Memory B cell (primary cell): ENCODE measurements around the gene XRCC3.
A peak's percentile ranks its signal among the peaks of the same experiment; 100 is the strongest.

Experiments
- ATAC-seq: fragments of 150-1000 bp; cut with Tn5 transposase; 2 replicates; pipeline ENCODE4 v1.10.0; 2021; ENCODE audit warnings: low read depth, mild to moderate bottlenecking, moderate library complexity
- DNase-seq, 2 donors: peaks; one replicate each; pipeline ENCODE4 v3.0.0; 2022; ENCODE audit warnings: low spot score in 2 of 2
- H3K27ac Mint-ChIP-seq: one replicate; pipeline ENCODE4 v1.8.0; 2022; ENCODE audit warnings: mild to moderate bottlenecking, moderate library complexity, mixed read lengths
- H3K27me3 Mint-ChIP-seq: one replicate; pipeline ENCODE4 v1.8.0; 2022; ENCODE audit warnings: mixed read lengths
- H3K36me3 Mint-ChIP-seq: one replicate; pipeline ENCODE4 v1.8.0; 2022; ENCODE audit warnings: mild to moderate bottlenecking, mixed read lengths
- H3K4me1 Mint-ChIP-seq: one replicate; pipeline ENCODE4 v1.8.0; 2022; ENCODE audit warnings: mixed read lengths
- H3K4me3 Mint-ChIP-seq: one replicate; pipeline ENCODE4 v1.8.0; 2022; ENCODE audit warnings: mild to moderate bottlenecking, moderate library complexity, mixed read lengths
- H3K9me3 Mint-ChIP-seq: one replicate; pipeline ENCODE4 v1.8.0; 2022; ENCODE audit warnings: mixed read lengths

The XRCC3 gene

DNA sequence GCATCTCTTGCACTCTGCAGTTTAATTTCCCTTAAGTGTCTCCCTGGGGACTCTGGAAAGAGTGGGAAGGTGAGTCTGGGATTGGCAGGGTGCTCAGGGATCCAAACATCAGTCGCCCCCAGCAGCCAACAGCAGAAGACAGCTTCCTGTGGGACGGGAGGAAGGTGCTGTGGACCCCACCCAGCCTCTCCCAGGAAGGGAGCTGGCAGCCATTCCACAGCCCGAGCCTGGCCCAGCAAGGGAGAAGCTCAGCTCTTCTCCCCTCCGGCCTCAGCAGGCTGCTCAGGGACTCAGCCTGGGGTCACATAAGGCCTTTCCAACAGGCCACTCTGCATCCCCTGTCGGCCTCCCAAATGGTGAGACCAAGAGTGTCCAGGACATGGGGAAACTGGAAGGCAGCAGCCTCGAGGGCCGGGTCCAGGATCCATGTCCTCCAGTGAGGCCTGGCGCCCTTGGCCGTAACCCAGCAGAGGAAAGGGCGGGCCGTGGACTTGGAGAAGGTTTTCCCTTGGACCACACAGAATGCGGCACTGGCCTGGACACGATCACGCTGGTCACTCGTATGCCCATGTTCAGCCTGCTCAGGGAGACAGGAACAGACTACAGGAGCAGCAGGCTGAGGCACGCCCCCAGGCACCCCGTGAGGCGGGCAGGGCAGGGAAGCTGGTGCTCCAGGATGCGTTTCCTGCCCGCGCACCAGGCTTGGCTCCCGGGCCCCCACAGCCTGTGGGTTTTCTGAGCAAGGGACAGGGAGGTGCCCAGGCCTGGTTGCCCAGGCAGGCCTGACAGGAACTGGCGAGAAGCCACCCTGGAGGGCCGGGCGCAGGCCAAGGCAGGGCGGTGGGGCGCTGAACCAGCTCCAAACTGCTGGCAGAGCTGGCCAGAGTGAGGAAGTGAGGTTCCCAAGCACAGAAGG lies 3.5 kb downstream of the XRCC3 start:
- DNase-seq: no peak
- Mint-ChIP-seq H3K36me3 (no peaks in the 10 kb centered on the region), H3K4me3 (no peak overlapping the region), H3K9me3 (no peaks in the 10 kb centered on the region), H3K4me1 (peaks cover 8% of the 10 kb centered on the region), H3K27ac (no peak overlapping the region), H3K27me3 (no peaks in the 10 kb centered on the region)
- no peak for ATAC-seq

DNA sequence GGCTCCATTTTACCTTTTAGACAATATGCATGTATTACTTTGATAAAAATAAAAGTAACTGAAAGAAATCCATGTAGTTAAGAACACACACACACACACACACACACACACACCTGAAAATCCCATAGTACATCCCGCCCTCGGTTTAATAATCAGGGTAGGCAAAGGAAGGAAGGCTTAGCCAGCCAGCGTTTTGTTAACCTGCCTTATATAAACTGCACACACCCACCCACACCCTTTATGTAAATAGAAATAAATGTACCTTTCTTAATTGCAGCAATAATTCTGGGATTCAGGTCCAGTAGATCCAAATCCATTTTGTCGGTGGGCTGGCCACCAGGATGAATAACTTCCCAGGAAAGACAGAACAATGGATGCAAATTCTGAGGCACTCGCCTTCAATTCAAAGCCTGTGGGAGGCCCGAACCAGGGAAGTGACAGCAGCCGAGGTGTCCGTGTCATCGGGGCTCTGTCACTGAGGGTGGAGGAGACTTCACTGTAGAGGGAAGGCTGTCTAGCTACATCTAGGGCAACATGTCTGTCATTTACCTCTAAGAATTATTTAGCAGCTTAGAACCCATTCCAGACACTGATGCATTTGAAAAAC lies 4.4 kb downstream of the XRCC3 start:
- Mint-ChIP-seq H3K4me1 (peaks cover 8% of the 10 kb centered on the region), H3K27ac (no peak overlapping the region), H3K4me3 (no peak overlapping the region), H3K36me3 (no peaks in the 10 kb centered on the region), H3K27me3 (no peaks in the 10 kb centered on the region), H3K9me3 (no peaks in the 10 kb centered on the region)
- DNase-seq (no peak), ATAC-seq (no peak)

DNA sequence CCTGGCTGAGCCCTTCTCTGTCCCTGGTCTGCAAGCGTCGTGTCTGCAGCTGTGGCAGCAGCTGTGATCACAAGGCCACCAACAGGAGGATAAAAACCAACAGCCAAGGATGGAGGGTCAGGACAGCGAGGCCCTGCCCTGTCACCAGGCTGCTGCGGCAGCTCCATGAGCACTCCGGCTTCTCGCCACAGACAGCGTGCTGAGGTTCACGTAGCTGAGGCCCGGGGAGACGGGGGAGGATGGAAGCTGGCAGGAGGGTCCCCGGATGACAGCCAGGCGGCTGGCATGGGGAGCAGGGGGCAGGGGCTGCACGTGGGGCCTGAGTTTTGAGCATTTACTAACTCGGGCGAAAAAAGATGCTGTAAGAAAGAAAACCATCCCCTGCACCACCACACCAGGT lies 5.4 kb downstream of the XRCC3 start:
- DNase-seq: no peak
- Mint-ChIP-seq H3K36me3 (peaks cover 2% of the 10 kb centered on the region), H3K4me1 (peaks cover 5% of the 10 kb centered on the region), H3K27me3 (no peaks in the 10 kb centered on the region), H3K9me3 (no peaks in the 10 kb centered on the region), H3K27ac (no peak overlapping the region), H3K4me3 (no peak overlapping the region)
- ATAC-seq: no peak

DNA sequence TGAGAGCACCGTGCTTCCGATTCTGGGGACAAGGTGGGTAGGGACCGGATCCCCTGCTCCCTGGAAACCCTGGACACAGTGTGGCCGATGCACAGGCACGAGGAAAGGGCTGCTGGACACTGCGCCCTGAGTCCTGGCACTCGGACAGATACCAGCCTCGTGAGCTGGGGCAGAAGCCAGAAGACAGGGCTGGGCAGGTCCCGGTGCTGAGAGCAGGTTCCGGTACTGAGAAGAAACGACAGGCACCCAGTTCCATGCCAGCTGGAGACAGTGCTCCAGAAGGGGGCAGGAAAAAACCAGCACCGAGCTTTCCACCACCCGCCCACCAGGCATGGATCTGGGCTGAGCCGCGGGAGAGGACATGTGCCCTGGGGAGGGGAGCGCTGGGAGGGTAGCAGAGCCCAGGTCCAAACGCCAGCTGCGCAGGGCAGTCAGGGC lies 6.5 kb downstream of the XRCC3 start:
- no peak for ATAC-seq
- Mint-ChIP-seq H3K27ac (no peak overlapping the region), H3K36me3 (peaks cover 4% of the 10 kb centered on the region), H3K9me3 (no peaks in the 10 kb centered on the region), H3K4me1 (peaks cover 2% of the 10 kb centered on the region), H3K4me3 (no peak overlapping the region), H3K27me3 (no peaks in the 10 kb centered on the region)
- DNase-seq: no peak

DNA sequence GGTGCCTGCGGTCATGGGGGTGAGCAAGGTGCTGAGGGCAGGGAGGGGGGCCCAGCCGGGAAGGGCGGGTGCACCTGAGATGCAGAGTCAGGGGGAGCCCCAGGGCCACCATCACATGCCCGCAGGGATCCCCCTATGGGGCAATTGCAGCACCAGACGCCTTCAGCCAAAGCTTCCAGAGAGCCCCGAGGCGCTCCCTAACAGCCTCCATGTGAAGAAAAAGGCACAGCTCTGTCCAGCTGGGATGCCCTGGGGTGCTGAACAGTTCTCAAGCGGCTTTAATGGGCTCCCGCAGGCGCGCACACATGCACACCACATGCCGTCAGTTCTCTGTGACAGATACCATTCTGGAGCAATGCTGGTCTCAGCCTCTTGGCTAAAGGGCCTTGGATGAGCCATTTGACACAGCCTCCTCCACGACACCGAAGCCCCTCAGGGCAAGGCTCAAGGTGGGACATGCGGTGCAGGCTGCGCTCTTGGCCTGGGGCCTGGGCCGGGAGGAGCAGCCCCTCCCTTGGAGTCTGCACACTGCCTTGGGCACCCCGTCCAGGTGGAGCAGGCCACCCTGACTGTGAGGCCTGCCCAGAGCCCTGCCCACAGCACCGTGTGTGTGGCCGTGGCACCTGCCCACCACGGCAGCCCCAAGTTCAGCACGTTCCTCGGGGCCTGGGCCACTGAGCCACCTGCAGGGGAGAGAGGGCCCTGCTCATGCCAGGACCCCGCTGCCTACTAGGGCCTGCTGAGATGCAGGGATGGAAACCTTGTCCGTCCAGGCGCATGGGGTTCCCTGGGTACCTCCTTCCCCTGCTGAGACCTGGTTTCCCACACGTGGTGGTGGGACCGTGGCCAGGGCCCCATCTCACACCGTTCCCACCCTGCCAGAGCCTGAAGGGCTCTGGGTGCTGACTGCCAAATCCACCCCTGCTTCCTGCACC lies 7.7 kb downstream of the XRCC3 start:
- Mint-ChIP-seq H3K36me3 (peaks cover 7% of the 10 kb centered on the region), H3K27me3 (no peaks in the 10 kb centered on the region), H3K4me1 (peaks cover 9% of the 10 kb centered on the region), H3K4me3 (no peak overlapping the region), H3K27ac (no peak overlapping the region), H3K9me3 (no peaks in the 10 kb centered on the region)
- ATAC-seq (no peak), DNase-seq (no peak)

DNA sequence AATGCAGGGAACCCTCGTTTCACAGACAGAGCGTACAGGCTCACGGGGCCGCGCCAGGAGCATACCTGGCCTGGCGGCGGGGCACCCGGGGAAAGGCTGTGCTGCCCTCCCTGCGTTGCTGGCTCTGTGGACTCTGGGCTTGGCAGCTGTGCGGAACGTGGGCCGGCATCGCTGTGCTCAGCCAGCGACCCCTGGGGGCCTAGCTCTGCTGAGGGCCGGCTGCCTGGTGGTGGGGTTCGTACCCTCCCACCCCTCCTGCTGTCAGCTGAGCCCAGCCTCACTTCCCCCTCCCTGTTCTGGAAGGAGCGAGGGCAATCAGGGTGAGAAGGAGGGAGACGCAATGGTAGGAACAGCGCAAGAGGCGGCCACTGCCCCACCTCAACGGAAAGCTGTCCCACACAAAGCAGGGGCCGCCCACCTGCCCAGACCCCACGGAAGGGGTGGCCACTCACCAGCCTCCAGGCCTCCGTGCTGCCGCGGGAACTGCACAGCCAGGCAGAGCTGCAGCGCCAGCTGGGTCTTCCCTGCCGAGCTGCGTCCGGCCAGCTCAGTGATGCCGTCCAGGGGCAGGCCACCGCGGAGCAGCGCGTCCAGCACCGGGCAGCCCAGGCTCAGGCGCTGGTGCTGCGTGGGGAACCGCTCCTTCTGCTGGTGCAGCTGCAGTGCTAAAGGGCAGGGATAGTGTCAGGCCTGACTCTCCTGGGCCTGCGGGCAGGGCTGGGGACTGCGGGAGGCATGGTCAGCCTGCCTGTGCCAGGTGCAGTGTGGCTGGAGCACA lies 8.5 kb downstream of the XRCC3 start:
- no peak for DNase-seq
- Mint-ChIP-seq H3K27me3 (no peaks in the 10 kb centered on the region), H3K4me1 (peaks cover 16% of the 10 kb centered on the region), H3K9me3 (no peaks in the 10 kb centered on the region), H3K36me3 (peaks cover 7% of the 10 kb centered on the region), H3K27ac (no peak overlapping the region), H3K4me3 (no peak overlapping the region)
- no peak for ATAC-seq

DNA sequence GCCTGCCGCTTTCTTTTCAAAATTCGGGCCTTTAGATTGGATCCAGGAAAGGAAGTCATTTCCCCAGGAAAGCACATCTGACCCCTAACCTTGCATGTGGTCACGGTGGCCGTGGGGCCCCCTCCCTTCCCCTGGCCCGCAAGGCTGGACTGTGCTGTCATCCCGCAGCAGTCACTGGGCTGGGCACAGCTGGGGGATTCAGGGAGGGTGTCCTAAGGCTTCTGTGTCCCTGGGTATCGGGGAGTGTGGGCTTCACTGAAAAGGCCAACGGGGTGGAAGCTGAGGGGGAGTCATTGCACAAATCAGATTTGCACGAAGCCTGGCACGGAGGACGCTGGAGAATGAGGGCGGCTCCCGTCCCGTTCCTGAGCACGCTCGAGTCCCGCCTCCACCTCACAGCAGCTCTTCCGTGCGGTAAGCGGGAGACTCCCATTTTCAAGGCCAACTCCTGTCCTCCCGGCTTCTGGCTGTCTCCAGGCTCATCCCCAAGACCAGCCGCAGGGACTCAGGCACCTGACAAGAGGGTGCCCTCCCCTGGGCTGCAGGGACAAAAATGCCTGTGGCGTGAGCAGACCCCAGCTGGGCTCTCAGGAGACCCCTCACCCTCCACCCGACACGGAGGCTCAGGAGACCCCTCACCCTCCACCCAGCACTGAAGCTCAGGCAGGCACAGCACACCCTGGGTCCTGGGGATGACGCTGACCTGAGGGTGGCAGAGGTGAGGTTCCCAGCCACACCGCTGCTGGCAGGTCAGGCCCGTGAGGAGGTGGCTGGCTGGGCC lies 9.6 kb downstream of the XRCC3 start:
- peaks cover 7% of the 10 kb centered on the region for H3K36me3 Mint-ChIP-seq
- ATAC-seq: no peak
- no peak for DNase-seq
- no peaks in the 10 kb centered on the region for H3K9me3 Mint-ChIP-seq
- no peak overlapping the region for H3K27ac Mint-ChIP-seq
- no peaks in the 10 kb centered on the region for H3K27me3 Mint-ChIP-seq
- H3K4me1 Mint-ChIP-seq: peaks cover 19% of the 10 kb centered on the region
- no peak overlapping the region for H3K4me3 Mint-ChIP-seq

DNA sequence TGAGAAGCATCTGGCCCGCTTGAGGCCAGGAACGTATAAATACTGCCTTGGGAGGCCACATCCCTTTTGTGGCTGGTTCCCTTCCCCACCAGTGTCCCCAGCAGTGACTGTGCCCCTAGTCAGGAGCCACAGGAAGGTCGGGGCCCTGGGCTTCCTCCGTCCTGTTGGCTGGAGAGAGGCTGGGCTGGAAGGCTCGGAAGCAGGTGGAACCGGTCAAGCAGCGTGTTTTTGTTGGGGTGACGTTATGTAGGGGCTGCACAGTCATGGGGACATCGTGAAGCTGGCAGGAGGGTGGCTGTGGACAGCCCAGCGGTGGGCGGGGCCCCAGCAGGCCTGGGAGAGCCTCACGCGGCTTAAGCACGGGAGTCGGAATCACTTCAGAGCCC lies 10.1 kb downstream of the XRCC3 start:
- Mint-ChIP-seq H3K4me3 (no peak overlapping the region), H3K4me1 (peaks cover 19% of the 10 kb centered on the region), H3K27ac (no peak overlapping the region), H3K9me3 (no peaks in the 10 kb centered on the region), H3K27me3 (no peaks in the 10 kb centered on the region), H3K36me3 (peaks cover 7% of the 10 kb centered on the region)
- ATAC-seq (no peak), DNase-seq (no peak)

DNA sequence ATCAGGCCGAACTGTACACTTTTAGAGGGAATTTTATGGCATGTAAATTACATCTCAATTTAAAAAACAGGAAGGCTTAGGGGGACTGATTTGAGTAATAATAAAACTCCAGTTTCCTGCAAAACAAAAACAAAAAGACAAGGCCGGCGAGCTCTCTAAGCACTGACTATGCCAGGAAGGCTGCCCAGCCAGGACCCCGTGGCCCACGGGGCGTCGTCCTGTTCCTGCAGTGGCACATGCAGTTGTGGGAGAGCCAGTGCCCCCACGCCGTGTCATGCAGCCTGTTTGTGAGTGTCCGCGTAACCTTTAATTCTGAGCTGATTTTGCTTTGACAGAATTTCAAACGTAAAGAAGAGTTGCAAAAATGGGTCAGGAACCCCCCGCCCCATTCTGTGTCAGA lies 10.5 kb downstream of the XRCC3 start:
- peaks cover 7% of the 10 kb centered on the region for H3K36me3 Mint-ChIP-seq
- H3K4me3 Mint-ChIP-seq: no peak overlapping the region
- no peak overlapping the region for H3K27ac Mint-ChIP-seq
- H3K9me3 Mint-ChIP-seq: no peaks in the 10 kb centered on the region
- no peaks in the 10 kb centered on the region for H3K27me3 Mint-ChIP-seq
- DNase-seq (no peak), ATAC-seq (no peak)
- H3K4me1 Mint-ChIP-seq: peaks cover 21% of the 10 kb centered on the region

DNA sequence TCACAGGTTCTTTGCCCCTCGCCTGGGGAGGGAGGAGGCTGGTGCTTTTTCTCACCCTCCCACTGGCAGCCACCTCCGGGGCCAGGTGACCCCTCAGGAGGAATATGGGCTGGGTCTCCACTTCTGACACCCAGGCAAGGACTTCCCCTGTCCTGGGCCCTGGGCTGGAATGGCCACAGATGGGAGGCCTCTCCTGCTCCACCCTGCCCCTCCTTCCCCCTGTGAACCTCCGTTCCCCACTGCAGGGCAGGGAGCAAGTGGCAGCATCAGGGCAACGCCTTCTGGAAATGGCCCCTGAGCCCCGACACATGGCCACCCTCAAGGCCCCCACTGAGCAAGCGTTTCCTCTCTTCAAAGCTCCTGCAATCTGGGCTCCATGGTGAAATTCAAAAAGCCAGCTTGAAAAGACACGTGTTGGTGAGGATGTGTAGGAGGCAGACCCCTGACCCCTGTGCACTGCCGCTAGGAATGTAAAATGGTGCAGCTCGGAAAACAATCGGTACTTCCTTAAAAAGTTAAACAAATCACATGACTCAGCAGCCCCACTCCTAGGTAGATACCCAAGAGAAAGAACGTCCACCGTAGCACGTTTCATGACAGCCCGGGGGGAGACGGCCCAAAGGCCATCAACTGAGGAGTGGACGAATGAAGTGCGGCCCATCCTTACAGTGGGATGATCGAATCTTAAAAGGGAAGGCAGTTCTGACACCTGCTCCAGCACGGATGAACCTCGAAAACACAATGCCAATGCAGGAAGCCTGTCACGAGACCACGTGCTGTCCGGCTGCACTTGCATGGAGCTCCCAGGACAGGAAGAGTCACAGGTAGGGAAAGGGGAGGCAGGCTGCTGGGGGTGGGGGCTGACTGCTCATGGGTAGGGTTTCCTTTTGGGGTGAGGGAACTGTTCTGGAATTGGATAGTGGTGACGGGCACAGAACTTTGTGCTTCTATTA lies 11.5 kb downstream of the XRCC3 start:
- Mint-ChIP-seq H3K27ac (peak overlapping the region; percentile 53), H3K36me3 (peaks cover 7% of the 10 kb centered on the region), H3K4me1 (peaks cover 25% of the 10 kb centered on the region), H3K4me3 (no peak overlapping the region), H3K27me3 (no peaks in the 10 kb centered on the region), H3K9me3 (no peaks in the 10 kb centered on the region)
- DNase-seq (no peak), ATAC-seq (no peak)

DNA sequence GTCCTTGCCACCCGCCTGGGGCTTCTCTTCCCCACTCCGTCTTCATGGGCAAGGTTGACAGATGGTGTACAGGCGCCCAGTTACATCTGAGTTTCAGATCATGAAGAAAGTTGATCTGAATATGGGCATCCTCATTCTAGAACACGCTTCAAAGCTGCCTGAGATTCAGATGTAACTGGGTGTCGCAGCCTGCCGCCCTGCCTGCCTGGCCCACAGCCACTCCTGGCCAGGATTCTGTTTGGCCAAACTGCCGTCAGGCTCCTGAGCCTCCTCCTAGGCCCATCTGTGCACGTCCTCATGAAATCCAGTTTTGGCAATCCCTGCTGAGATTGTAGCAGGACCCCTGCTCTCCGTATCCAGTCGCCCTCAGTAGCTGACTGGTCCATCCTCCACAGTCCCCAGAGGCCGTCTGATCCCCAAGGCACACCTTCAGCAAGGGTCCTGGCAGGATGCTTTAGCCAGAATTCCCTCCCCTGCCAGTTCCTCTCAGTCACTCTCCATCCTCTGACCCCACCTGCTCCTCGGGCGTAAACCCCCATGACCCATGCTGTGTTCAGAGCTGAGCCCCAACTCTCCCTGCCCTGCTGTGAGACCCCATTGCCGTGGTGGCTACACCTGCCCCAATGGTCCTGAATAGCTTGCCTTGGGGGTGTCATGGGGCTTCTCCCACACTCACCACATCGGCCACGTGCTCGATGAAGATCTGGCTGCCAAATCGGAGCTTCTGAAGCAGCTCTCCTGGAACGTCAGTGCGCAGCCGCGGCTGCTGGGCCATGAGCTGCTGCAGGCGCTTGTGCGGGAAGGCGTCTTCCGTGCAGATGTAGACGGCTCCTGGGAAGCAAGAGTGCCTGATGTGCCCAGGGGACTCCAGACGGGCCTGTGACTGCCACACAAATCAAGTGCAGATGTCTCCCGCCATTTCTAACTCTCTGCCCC lies 12.5 kb downstream of the XRCC3 start:
- H3K36me3 Mint-ChIP-seq: peaks cover 7% of the 10 kb centered on the region
- DNase-seq (no peak), ATAC-seq (no peak)
- peaks cover 29% of the 10 kb centered on the region for H3K4me1 Mint-ChIP-seq
- no peaks in the 10 kb centered on the region for H3K9me3 Mint-ChIP-seq
- no peaks in the 10 kb centered on the region for H3K27me3 Mint-ChIP-seq
- H3K4me3 Mint-ChIP-seq: no peak overlapping the region
- peak overlapping the region; percentile 62 for H3K27ac Mint-ChIP-seq
